Astrocyte (in vitro differentiated cells and primary cell): ENCODE measurements around the gene MAPKAPK2.

Experiments used
- EZH2 ChIP-seq: IDR thresholded peaks from 2 replicates; pipeline ENCODE4 v1.6.1; 2012; ENCODE audit warnings: mild to moderate bottlenecking, low read length, inconsistent platforms; ENCODE audit not compliant: insufficient read depth
- TF ChIP-seq, protein P1 (sequence below): IDR thresholded peaks from 2 replicates; pipeline ENCODE4 v1.5.1; 2011; ENCODE audit warnings: low read depth, mild to moderate bottlenecking, inconsistent platforms, low read length, moderate library complexity; ENCODE audit not compliant: insufficient read depth

GRCh38 chr1:206704226-206704625 is 19.5 kb downstream of the MAPKAPK2 start:
- TF ChIP-seq, protein P1, sequence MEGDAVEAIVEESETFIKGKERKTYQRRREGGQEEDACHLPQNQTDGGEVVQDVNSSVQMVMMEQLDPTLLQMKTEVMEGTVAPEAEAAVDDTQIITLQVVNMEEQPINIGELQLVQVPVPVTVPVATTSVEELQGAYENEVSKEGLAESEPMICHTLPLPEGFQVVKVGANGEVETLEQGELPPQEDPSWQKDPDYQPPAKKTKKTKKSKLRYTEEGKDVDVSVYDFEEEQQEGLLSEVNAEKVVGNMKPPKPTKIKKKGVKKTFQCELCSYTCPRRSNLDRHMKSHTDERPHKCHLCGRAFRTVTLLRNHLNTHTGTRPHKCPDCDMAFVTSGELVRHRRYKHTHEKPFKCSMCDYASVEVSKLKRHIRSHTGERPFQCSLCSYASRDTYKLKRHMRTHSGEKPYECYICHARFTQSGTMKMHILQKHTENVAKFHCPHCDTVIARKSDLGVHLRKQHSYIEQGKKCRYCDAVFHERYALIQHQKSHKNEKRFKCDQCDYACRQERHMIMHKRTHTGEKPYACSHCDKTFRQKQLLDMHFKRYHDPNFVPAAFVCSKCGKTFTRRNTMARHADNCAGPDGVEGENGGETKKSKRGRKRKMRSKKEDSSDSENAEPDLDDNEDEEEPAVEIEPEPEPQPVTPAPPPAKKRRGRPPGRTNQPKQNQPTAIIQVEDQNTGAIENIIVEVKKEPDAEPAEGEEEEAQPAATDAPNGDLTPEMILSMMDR: no peak
- no peak for TF ChIP-seq EZH2
